Thymus (tissue), 11 donors: ENCODE data around the gene ZNF275. TPM values are rescaled to one million over a fixed set of nuclear protein-coding genes. Genes with fewer than 3 reads are reported as not detected.

ENCODE experiments used
- DNase-seq, 9 donors: peaks; one replicate each; pipeline ENCODE4 v3.0.0-alpha.2; 2013; ENCODE audit warnings: low spot score in 9 of 9, low read depth in 6 of 9, missing footprints in 1 of 9
- H3K27ac ChIP-seq, 2 donors: one replicate each; pipeline ENCODE4 v1.5.1; 2013; ENCODE audit warnings: control low read depth in 1 of 2, low read depth in 1 of 2, low read length in 1 of 2, mild to moderate bottlenecking in 1 of 2, moderate library complexity in 1 of 2
- H3K27me3 ChIP-seq, 2 donors: one replicate each; pipeline ENCODE4 v1.5.1; 2013; ENCODE audit warnings: low read length in 1 of 2; ENCODE audit not compliant: control insufficient read depth in 2 of 2, insufficient read depth in 1 of 2
- H3K36me3 ChIP-seq, 2 donors: one replicate each; pipeline ENCODE4 v1.5.1; 2013; ENCODE audit warnings: low read length in 1 of 2, mild to moderate bottlenecking in 1 of 2, moderate library complexity in 1 of 2; ENCODE audit not compliant: control insufficient read depth in 2 of 2, insufficient read depth in 2 of 2
- H3K4me1 ChIP-seq, 2 donors: one replicate each; pipeline ENCODE4 v1.5.1; 2013; ENCODE audit warnings: low read length in 2 of 2; ENCODE audit not compliant: control insufficient read depth in 2 of 2, insufficient read depth in 2 of 2
- H3K4me3 ChIP-seq, 2 donors: one replicate each; pipeline ENCODE4 v1.5.1; 2013; ENCODE audit warnings: low read length in 2 of 2, control low read depth in 1 of 2, mild to moderate bottlenecking in 1 of 2
- H3K9me3 ChIP-seq, 2 donors: one replicate each; pipeline ENCODE4 v1.5.1; 2013; ENCODE audit warnings: low read length in 1 of 2, mild to moderate bottlenecking in 1 of 2; ENCODE audit not compliant: control insufficient read depth in 2 of 2, insufficient read depth in 1 of 2
- WGBS: extraction: QIAGEN DNeasy Blood & Tissue Kit; methylation state at CpG from one replicate; pipeline ENCODE4 v1.1.7; 2013; 5-methylcytosine and 5-hydroxymethylcytosine counted together
- polyA plus RNA-seq: library from polyadenylated mRNA; stranded (reverse); fragments of 200-250 nt; gene quantifications from one replicate; pipeline ENCODE4 v1.2.3, GENCODE V29; 2013
- total RNA-seq: library from RNA; stranded (reverse); fragments of 120-200 nt; gene quantifications from one replicate; pipeline ENCODE4 v1.2.4, GENCODE V29; 2013
- donor health status: healthy.

The ZNF275 gene
- total and polyA plus RNA-seq, 2 donors, result 3.7 to 4.5 TPM

GRCh38 chrX:153347530-153347929, 13.6 kb downstream of the ZNF275 start:
- WGBS, result over 99% methylated on average over 38 of the region's 38 CpGs
- H3K27me3 ChIP-seq, result no peaks in the 10 kb centered on the region

DNA sequence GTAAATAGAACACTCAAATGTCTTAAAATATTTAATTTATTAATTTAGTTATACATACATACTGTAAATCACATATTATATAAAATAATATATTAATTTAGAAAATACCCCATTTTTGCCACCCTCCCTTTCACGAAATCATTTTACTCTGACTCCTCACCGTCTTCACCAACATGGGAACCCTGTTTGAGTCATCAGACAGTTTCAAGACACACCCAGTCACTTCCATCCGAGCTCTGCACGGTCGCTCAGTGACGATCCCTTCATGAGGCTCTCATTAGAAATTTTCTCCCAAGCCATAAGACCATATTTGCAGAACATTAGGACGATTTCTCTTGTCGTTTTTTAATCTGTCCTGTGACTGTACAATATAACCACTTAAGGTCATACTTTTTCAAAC, 14.5 kb downstream of the ZNF275 start:
- peaks cover 23 to 39% of the 10 kb centered on the region in 2 donors for H3K36me3 ChIP-seq
- DNase-seq, result no peak
- H3K4me1 ChIP-seq, result peaks cover 0 to 9% of the 10 kb centered on the region in 2 donors
- WGBS, result 97% methylated on average over 8 of the region's 8 CpGs
- no peaks in the 10 kb centered on the region for H3K27me3 ChIP-seq
- no peak overlapping the region for H3K4me3 ChIP-seq
- H3K9me3 ChIP-seq, result peaks cover 0 to 10% of the 10 kb centered on the region in 2 donors
- H3K27ac ChIP-seq, result no peak overlapping the region

More at GRCh38 chrX:153347530-153347929, 13.6 kb downstream of the ZNF275 start:
- DNase-seq, result no peak
- H3K4me3 ChIP-seq, result no peak overlapping the region
- H3K4me1 ChIP-seq, result peaks cover 0 to under 1% of the 10 kb centered on the region in 2 donors
- H3K36me3 ChIP-seq, result peaks cover 23 to 39% of the 10 kb centered on the region in 2 donors
- peaks cover 0 to 10% of the 10 kb centered on the region in 2 donors for H3K9me3 ChIP-seq
- no peak overlapping the region for H3K27ac ChIP-seq

DNA sequence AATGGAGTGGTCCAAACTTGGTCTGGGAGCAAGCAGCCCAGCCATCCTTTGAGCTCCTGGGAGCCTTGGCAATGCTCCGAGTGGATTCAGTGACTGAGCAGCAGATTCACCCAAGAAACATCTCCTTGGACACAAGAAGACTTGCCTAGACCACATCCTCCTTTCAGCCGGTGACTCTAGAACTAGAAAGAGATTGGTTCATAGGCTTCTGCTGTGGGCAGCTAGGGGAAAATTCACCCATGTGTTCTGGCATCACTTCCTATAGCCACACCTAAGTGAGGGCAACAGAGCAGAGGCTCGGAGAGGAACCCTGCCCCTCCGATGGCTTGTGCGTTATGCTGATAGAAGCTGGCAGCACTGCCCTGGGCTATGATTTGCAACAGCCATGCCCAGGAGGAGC, 16.0 kb downstream of the ZNF275 start:
- Histone ChIP-seq H3K36me3 (peaks cover 20 to 33% of the 10 kb centered on the region in 2 donors), H3K27ac (no peak overlapping the region), H3K4me3 (no peak overlapping the region), H3K4me1 (peaks cover 0 to 13% of the 10 kb centered on the region in 2 donors), H3K27me3 (no peaks in the 10 kb centered on the region), H3K9me3 (peaks cover 0 to 10% of the 10 kb centered on the region in 2 donors)
- WGBS, result 97% methylated on average over 5 of the region's 5 CpGs
- no peak for DNase-seq

DNA sequence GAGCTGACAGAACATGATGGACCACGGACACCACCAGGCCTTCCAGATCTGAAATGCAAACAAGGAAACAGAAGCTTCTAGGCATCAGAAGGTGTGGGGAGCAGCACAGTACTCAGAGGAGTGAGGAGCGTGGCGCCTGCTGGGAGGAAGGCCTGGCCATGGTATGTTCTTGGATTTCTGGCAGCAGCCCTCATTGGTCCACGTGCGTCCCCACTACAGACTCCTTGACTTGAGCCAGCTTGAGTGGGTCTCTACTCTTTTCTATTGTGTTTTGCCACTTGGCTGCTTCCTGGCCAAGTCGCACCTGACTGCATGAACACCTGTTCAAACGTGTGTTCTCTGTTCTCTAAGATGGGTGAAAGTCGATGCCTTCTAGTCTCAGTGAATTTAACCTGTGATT, 18.0 kb downstream of the ZNF275 start:
- WGBS, result 93% methylated on average over 8 of the region's 8 CpGs
- H3K4me1 ChIP-seq, result peaks cover 0 to 16% of the 10 kb centered on the region in 2 donors
- peaks cover 6 to 26% of the 10 kb centered on the region in 2 donors for H3K36me3 ChIP-seq
- DNase-seq, result no peak
- peaks cover 0 to 16% of the 10 kb centered on the region in 2 donors for H3K9me3 ChIP-seq
- no peak overlapping the region for H3K4me3 ChIP-seq
- no peaks in the 10 kb centered on the region for H3K27me3 ChIP-seq
- no peak overlapping the region for H3K27ac ChIP-seq

DNA sequence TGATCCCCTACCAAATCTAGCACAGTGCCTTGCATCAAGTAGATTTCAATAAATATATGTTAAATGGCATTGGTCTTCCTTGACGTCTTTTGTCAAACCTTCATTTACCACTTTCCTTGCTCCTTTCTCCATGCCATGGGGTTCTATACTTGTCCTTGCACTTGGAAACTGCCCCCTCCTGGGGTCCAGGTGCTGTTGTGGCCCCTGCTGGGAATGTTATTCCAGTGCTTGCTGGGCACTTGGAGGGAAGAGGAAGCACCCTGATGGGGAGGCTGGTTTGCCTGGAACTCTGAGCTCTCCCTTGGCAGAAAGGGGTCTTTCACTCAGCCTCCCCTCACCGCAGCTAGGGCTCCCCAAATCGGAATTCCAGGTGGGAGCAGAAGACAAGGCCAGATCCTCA, 18.9 kb downstream of the ZNF275 start:
- H3K27ac ChIP-seq, result no peak overlapping the region

GRCh38 chrX:153353416-153353815, 19.5 kb downstream of the ZNF275 start:
- Histone ChIP-seq H3K4me3 (no peak overlapping the region), H3K9me3 (peaks cover 0 to 16% of the 10 kb centered on the region in 2 donors), H3K36me3 (peaks cover 2 to 14% of the 10 kb centered on the region in 2 donors), H3K4me1 (peaks cover 0 to 16% of the 10 kb centered on the region in 2 donors), H3K27ac (no peak overlapping the region), H3K27me3 (no peaks in the 10 kb centered on the region)
- 88% methylated on average over 12 of the region's 12 CpGs for WGBS
- peak in 2 of 9 donors; percentile 14 to 33 for DNase-seq

More for the DNA sequence above, 18.9 kb downstream of the ZNF275 start:
- 94% methylated on average over 3 of the region's 3 CpGs for WGBS
- Histone ChIP-seq H3K27me3 (no peaks in the 10 kb centered on the region), H3K4me1 (peaks cover 0 to 16% of the 10 kb centered on the region in 2 donors), H3K36me3 (peaks cover 2 to 18% of the 10 kb centered on the region in 2 donors), H3K4me3 (no peak overlapping the region), H3K9me3 (peaks cover 0 to 11% of the 10 kb centered on the region in 2 donors)
- no peak for DNase-seq

DNA sequence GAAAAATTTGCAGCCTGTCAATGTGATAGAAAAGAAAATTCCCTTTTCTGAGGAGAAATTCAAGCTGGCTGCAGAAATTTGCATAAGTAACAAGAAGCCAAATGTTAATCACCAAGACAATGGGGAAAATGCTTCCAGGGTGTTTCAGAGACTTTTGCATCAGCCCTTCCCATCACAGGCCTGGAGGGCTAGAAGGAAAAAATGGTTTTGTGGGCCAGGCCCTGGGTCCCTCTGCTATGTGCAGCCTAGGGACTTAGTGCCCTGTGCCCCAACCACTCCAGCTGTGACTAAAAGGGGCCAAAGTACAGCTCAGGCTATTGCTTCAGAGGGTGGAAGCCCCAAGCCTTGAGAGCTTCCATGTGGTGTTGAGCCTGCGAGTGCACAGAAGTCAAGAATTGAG, 23.9 kb downstream of the ZNF275 start:
- Histone ChIP-seq H3K9me3 (peaks cover 0 to 21% of the 10 kb centered on the region in 2 donors), H3K4me3 (no peak overlapping the region), H3K27me3 (no peaks in the 10 kb centered on the region), H3K4me1 (peaks cover 0 to 12% of the 10 kb centered on the region in 2 donors), H3K27ac (no peak overlapping the region), H3K36me3 (no peaks in the 10 kb centered on the region)
- no peak for DNase-seq
- 96% methylated on average over 1 of the region's 1 CpG for WGBS

DNA sequence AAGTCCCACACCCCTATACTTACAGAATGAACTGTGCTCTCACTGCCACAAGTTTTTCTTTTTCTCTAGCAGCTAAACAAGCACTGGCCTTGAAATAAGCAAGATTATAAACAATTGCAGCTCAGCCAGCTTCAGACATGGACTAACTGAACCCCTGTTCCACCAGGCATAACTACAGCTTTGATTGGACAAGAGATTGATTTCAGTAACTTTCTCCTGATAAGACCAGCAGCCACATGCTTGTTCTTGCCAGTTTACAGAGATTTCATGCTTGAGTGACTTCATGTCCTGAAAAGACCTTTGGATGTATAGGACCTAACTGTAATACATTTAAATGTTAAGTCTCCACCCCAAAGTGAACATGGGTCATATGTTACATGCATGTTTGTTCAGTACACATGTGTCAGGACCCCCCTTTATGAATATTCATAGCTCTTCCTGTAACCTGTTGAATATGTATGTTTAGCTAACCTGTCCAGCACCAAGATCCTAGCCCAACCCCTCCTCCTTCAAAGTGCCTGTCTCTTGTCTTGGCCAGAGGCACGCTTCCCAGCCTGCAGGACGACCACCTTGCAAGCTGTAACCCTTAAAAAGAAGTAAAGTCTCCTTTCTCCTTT, 27.9 kb downstream of the ZNF275 start:
- Histone ChIP-seq H3K27me3 (no peaks in the 10 kb centered on the region), H3K36me3 (no peaks in the 10 kb centered on the region), H3K4me1 (no peaks in the 10 kb centered on the region), H3K9me3 (peaks cover 0 to 11% of the 10 kb centered on the region in 2 donors), H3K4me3 (no peak overlapping the region), H3K27ac (no peak overlapping the region)
- 88% methylated on average over 2 of the region's 2 CpGs for WGBS
- DNase-seq, result no peak

DNA sequence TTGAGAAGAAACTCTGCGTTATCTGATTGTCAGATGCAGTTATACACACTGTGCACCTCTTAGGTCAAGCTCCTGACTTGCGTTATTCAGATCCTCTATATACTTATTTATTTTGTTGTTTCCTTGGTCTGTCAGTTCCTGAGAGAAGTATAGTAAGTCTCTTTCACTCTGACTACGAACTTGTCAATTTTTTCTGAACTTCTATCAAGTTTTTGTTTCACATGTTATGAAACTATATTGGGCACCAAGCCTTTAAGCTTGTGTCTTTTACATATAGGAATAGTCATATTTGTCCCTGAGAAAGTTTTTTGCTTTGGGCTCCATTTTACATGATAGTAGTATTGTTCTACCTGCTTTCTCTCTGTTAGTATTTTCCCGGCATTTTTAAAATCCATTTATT, 31.7 kb downstream of the ZNF275 start:
- 93% methylated on average over 4 of the region's 4 CpGs for WGBS
- Histone ChIP-seq H3K4me1 (no peaks in the 10 kb centered on the region), H3K36me3 (no peaks in the 10 kb centered on the region), H3K27ac (no peak overlapping the region), H3K27me3 (no peaks in the 10 kb centered on the region), H3K9me3 (no peaks in the 10 kb centered on the region), H3K4me3 (no peak overlapping the region)
- DNase-seq, result no peak
